PFSK-1 (cell line): Measurements from ENCODE around the gene ATL2.

Experiments
- FOXP2 ChIP-seq: optimal IDR thresholded peaks from 2 replicates; pipeline ENCODE3; 2011; ENCODE audit warnings: borderline replicate concordance, control low read depth, inconsistent platforms; ENCODE audit not compliant: insufficient read depth; ENCODE audit errors: extremely low read length, extremely low read depth
- POLR2AphosphoS5 ChIP-seq: IDR thresholded peaks from 2 replicates; pipeline ENCODE4 v1.6.1; 2012; ENCODE audit warnings: low read depth, mild to moderate bottlenecking, control low read depth, low read length, moderate library complexity
- REST ChIP-seq, 2 experiments: IDR thresholded peaks; 2 replicates each; pipeline versions ENCODE4 v1.6.1 to v1.8.0; 2011 to 2012; ENCODE audit warnings: low read depth in 2 of 2, low read length in 2 of 2, control low read depth in 1 of 2, inconsistent platforms in 1 of 2, mild to moderate bottlenecking in 1 of 2, moderate library complexity in 1 of 2; ENCODE audit not compliant: insufficient read depth in 1 of 2
- SIN3A ChIP-seq: IDR thresholded peaks from 2 replicates; pipeline ENCODE4 v1.6.1; 2012; ENCODE audit warnings: mild to moderate bottlenecking, low read length, moderate library complexity, borderline replicate concordance; ENCODE audit not compliant: insufficient read depth
- TAF1 ChIP-seq: IDR thresholded peaks from 2 replicates; pipeline ENCODE4 v1.6.1; 2012; ENCODE audit warnings: low read length, control low read depth, borderline replicate concordance; ENCODE audit not compliant: insufficient read depth

ATL2 gene

GRCh38 chr2:38271697-38272096 is 105.4 kb downstream of the ATL2 start:
- TF ChIP-seq REST (IDR thresholded peaks at IDR 0.05; ENCODE audit: insufficient read depth in 1 of 2, low read depth in 2 of 2, low read length in 2 of 2) (no peak), SIN3A (no peak), POLR2AphosphoS5 (no peak), TAF1 (no peak), FOXP2 (no peak)

GRCh38 chr2:38269421-38269820 is 107.7 kb downstream of the ATL2 start:
- TF ChIP-seq FOXP2 (no peak), POLR2AphosphoS5 (no peak), REST (IDR thresholded peaks at IDR 0.05; ENCODE audit: insufficient read depth in 1 of 2, low read depth in 2 of 2, low read length in 2 of 2) (no peak), SIN3A (no peak), TAF1 (no peak)

- TF ChIP-seq POLR2AphosphoS5 = no peak
- TF ChIP-seq FOXP2 = no peak
- TF ChIP-seq REST (IDR thresholded peaks at IDR 0.05; ENCODE audit: insufficient read depth in 1 of 2, low read depth in 2 of 2, low read length in 2 of 2) = no peak
- no peak for TF ChIP-seq TAF1
- TF ChIP-seq SIN3A = no peak
Observed at GRCh38 chr2:38268691-38269327, 108.3 kb downstream of the ATL2 start.

- TF ChIP-seq TAF1 (no peak), POLR2AphosphoS5 (no peak), REST (IDR thresholded peaks at IDR 0.05; ENCODE audit: insufficient read depth in 1 of 2, low read depth in 2 of 2, low read length in 2 of 2) (no peak), SIN3A (no peak), FOXP2 (no peak)
Observed at GRCh38 chr2:38268001-38268400, 109.1 kb downstream of the ATL2 start.
